Measurements from ENCODE around the gene KIF25.

DNA sequence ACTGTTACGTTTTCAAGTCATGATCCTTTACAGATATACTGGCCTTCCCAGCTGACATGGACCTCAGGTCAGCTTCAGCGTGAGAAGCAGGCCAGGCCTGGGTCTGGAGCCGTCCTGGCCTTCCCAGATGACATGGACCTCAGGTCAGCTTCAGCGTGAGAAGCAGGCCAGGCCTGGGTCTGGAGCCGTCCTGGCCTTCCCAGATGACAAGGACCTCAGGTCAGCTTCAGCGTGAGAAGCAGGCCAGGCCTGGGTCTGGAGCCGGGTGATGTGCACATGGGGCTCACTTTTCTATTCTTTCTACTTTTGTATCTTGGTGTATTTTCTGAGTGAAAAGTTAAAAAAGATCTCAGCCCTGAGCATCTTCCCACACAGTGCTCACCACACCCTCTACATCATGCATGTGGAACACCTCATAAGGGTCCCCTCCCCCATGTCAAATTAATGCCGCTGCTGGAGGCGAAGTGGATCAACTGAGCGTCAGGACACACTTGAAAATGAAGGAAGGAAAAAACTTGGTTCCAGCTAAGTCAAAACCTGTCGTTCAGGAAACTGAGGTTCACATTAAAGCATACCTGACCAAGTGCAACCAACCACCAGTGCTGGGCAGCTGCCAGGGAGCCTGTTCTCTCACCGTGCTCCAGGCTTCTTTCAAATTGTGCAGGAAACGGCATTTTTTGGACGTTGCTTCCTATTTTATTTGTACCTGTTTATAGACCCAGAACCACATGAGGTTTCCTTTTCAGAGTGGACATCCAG, 32.2 kb downstream of the KIF25 start:
- TF ChIP-seq CTCF (IDR thresholded peaks at IDR 0.05) (no peak), POLR2A (IDR thresholded peaks at IDR 0.05) (no peak)
